OCI-LY3 (cell line): ENCODE results near the gene MPG.

ENCODE experiments used
- H2AFZ ChIP-seq: fragments of 200-600, 300-600 bp; shearing (Covaris generic); 2 replicates; pipeline ENCODE4 v1.6.0; 2014; ENCODE audit warnings: antibody characterized with exemption, low read depth, low read length
- H3K27ac ChIP-seq: fragments of 200-600, 300-600 bp; sonication (generic); 2 replicates; pipeline ENCODE4 v1.5.1; 2014; ENCODE audit warnings: mild to moderate bottlenecking, low read length, moderate library complexity, mixed read lengths
- H3K27me3 ChIP-seq: fragments of 200-600, 300-600 bp; sonication (generic); 2 replicates; pipeline ENCODE4 v1.6.1; 2014; ENCODE audit warnings: low read depth, low read length, mixed read lengths
- H3K36me3 ChIP-seq: fragments of 200-600, 300-600 bp; sonication (generic); replicated peaks from 2 replicates; pipeline ENCODE3; 2014; ENCODE audit warnings: low read depth, low read length, mixed read lengths
- H3K4me1 ChIP-seq: fragments of 300-600, 200-600 bp; sonication (generic); 2 replicates; pipeline ENCODE4 v1.6.1; 2014; ENCODE audit warnings: low read length, mixed read lengths
- H3K4me2 ChIP-seq: fragments of 200-600, 300-600 bp; sonication (generic); 2 replicates; pipeline ENCODE4 v1.6.1; 2014; ENCODE audit warnings: low read length, mixed read lengths
- H3K4me3 ChIP-seq: fragments of 300-600, 200-600 bp; sonication (generic); 2 replicates; pipeline ENCODE4 v1.5.1; 2014; ENCODE audit warnings: antibody characterized with exemption, mild to moderate bottlenecking, low read length, moderate library complexity
- H3K79me2 ChIP-seq: fragments of 300-600, 200-600 bp; shearing (Covaris generic); 2 replicates; pipeline ENCODE4 v1.6.1; 2014; ENCODE audit warnings: mild to moderate bottlenecking, low read length, mixed read lengths
- H3K9ac ChIP-seq: fragments of 300-600, 200-600 bp; shearing (Covaris generic); 2 replicates; pipeline ENCODE4 v1.6.0; 2014; ENCODE audit warnings: mild to moderate bottlenecking, low read length, moderate library complexity
- H3K9me3 ChIP-seq: fragments of 200-600, 300-600 bp; shearing (Covaris generic); 2 replicates; pipeline ENCODE4 v1.6.1; 2014; ENCODE audit warnings: low read length, mixed read lengths; ENCODE audit not compliant: insufficient read depth
- H4K20me1 ChIP-seq: fragments of 200-600, 300-600 bp; sonication (generic); 2 replicates; pipeline ENCODE4 v1.6.1; 2016; ENCODE audit warnings: low read length, mixed read lengths; ENCODE audit not compliant: insufficient read depth
- EZH2phosphoT487 ChIP-seq: fragments of 200-600 bp; shearing (Covaris generic); IDR thresholded peaks from 2 replicates; pipeline ENCODE4 v1.6.1; 2018; ENCODE audit warnings: antibody characterized with exemption, mixed run types, low read depth
- TF ChIP-seq, protein P1 (sequence below): fragments of 200-600, 300-600 bp; sonication (generic); IDR thresholded peaks from 2 replicates; pipeline ENCODE4 v1.5.1; 2014; ENCODE audit warnings: antibody characterized with exemption, low read length, low read depth

MPG gene

DNA sequence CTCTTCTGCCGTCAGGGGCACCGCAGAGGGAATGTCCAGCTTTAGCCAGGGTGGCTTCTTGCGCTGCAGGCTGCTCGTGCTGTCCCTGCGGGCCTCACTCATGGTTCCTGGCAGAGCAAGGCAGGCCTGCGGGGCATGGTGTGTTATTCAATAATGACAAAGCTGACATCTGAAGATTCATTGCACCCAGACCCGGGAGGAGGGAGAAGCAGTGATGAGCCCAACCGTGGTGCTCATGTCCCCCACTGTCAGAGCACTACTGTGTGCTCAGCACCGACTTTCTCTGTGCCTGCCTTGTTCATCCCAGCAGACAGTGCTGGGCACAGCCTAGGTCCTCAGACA lies 13.1 kb upstream of the MPG start:
- no peak for TF ChIP-seq EZH2phosphoT487
- TF ChIP-seq, protein P1, sequence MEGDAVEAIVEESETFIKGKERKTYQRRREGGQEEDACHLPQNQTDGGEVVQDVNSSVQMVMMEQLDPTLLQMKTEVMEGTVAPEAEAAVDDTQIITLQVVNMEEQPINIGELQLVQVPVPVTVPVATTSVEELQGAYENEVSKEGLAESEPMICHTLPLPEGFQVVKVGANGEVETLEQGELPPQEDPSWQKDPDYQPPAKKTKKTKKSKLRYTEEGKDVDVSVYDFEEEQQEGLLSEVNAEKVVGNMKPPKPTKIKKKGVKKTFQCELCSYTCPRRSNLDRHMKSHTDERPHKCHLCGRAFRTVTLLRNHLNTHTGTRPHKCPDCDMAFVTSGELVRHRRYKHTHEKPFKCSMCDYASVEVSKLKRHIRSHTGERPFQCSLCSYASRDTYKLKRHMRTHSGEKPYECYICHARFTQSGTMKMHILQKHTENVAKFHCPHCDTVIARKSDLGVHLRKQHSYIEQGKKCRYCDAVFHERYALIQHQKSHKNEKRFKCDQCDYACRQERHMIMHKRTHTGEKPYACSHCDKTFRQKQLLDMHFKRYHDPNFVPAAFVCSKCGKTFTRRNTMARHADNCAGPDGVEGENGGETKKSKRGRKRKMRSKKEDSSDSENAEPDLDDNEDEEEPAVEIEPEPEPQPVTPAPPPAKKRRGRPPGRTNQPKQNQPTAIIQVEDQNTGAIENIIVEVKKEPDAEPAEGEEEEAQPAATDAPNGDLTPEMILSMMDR: no peak
- Histone ChIP-seq H3K4me3 (no peak overlapping the region), H2AFZ (no peak overlapping the region), H3K9me3 (no peaks in the 10 kb centered on the region), H3K9ac (no peak overlapping the region), H3K4me1 (no peaks in the 10 kb centered on the region), H3K27ac (no peak overlapping the region), H3K27me3 (0 out of 2 replicates have a peak, but pooled peaks cover 4% of the 10 kb centered on the region), H3K36me3 (no peaks in the 10 kb centered on the region), H3K79me2 (no peaks in the 10 kb centered on the region), H3K4me2 (no peak overlapping the region), H4K20me1 (no peaks in the 10 kb centered on the region)

DNA sequence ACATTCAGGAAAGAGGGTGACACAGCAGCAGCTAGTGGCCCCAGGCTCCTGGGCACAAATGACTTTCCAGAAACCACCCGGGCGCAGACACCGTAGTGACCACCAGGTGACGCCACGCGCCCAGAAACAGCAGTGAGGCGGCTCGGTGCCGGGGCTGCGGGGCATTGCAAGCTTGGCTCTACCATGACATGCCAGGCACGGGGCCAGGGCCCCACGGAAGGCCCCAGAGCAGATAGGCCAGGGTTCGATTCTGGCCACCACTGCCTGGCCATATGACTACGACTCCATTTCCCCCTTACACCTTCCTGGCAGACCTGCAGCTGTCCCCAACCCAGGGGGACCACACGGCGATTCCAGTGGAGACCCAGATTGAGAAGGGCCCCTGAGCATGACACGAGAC lies 12.3 kb upstream of the MPG start:
- TF ChIP-seq, protein P1: peak; percentile 99
- no peak for TF ChIP-seq EZH2phosphoT487
- no peak overlapping the region; the same call in 1 of the 2 replicates for H2AFZ ChIP-seq
- H3K4me1 ChIP-seq: no peaks in the 10 kb centered on the region
- H3K79me2 ChIP-seq: no peaks in the 10 kb centered on the region
- H3K9ac ChIP-seq: no peak overlapping the region
- 0 out of 2 replicates have a peak, but pooled peaks cover 6% of the 10 kb centered on the region for H3K27me3 ChIP-seq
- no peak overlapping the region for H3K27ac ChIP-seq
- no peaks in the 10 kb centered on the region for H3K36me3 ChIP-seq
- H3K4me2 ChIP-seq: peak overlapping the region; percentile 17; the same call in 1 of the 2 replicates
- H3K9me3 ChIP-seq: no peaks in the 10 kb centered on the region
- H3K4me3 ChIP-seq: no peak overlapping the region
- H4K20me1 ChIP-seq: no peaks in the 10 kb centered on the region

DNA sequence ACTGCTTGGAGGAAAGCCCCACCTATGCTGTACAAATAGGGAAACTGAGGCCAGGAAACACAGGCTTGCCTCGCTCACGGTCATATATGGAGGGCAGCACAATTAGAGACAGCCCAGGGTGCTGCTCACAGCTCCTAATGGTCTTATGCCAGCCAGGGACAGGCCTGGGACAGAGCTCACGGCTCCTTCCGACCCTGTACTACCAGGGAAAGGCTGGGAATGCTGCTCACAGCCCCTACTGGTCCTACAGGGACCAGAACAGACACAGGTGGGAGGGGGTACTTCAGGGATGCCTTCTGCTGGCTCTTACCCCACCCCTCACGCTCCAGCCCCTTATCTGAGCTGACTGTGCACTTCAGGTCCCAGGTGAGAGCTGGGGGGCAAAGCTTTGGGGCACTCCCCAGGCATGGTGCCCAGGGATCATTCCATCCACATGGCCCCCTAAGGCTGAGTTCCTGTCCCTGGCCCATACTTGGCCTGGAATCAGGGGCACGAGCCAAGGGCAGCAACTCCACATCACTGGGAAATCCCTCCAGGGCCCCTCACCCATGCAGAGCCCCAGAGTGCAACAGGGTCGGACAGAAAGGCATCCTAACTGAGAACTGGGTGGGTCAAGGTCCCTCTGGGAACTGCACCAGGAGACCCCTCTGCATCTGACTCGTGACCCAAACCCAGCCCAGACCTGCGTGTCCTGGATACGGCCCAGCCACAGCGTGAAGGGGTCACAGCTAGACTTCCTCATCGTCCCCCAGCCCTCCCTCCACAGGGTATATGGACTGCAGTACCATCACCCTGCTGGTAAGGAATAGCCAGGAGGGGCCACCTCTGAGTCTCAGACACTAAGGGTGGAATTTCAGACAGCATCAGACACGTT lies 11.5 kb upstream of the MPG start:
- TF ChIP-seq EZH2phosphoT487: no peak
- TF ChIP-seq, protein P1: no peak
- no peak overlapping the region for H3K27ac ChIP-seq
- H3K27me3 ChIP-seq: peaks cover 11% of the 10 kb centered on the region
- no peak overlapping the region for H3K9ac ChIP-seq
- H3K4me2 ChIP-seq: no peak overlapping the region
- no peak overlapping the region for H2AFZ ChIP-seq
- H3K4me3 ChIP-seq: no peak overlapping the region
- H3K36me3 ChIP-seq: no peaks in the 10 kb centered on the region
- H4K20me1 ChIP-seq: no peaks in the 10 kb centered on the region
- H3K4me1 ChIP-seq: no peaks in the 10 kb centered on the region
- no peaks in the 10 kb centered on the region for H3K79me2 ChIP-seq
- H3K9me3 ChIP-seq: no peaks in the 10 kb centered on the region

DNA sequence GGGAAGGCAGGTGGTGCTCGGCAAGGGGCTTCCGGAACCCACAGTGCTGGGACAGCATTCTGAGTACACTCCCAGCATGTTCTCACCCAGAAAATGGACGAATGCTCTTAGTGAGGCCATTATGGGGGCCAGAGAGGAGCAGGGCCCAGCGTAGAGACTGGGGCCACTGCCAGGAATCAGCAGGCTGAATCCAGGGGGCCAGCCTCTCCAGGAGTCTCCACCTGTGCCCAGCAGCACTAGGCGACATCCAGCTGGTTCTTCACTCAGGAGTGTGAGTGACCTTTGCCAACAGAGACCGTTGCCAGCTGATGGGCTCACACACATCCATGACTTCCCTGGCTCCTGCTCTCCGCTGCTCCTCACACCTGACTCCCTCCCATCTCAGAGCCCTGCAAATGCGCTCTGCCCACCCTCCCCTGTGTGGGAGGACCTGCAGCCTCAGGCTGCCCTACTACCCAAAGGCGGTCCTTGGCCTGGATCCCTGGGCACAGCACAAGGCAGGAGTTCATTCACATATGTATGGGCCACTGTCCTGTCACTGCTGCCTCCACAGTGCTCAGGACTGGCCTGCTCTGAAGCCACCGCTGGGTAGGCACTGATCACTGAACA lies 10.7 kb upstream of the MPG start:
- Histone ChIP-seq H4K20me1 (no peaks in the 10 kb centered on the region), H3K79me2 (no peaks in the 10 kb centered on the region), H3K9ac (no peak overlapping the region), H3K9me3 (no peaks in the 10 kb centered on the region), H3K27ac (no peak overlapping the region), H2AFZ (no peak overlapping the region), H3K36me3 (no peaks in the 10 kb centered on the region), H3K4me1 (no peaks in the 10 kb centered on the region), H3K4me3 (no peak overlapping the region), H3K4me2 (no peak overlapping the region), H3K27me3 (peaks cover 16% of the 10 kb centered on the region)
- TF ChIP-seq EZH2phosphoT487: no peak
- TF ChIP-seq, protein P1: no peak
